GM19452 (cell line): ENCODE measurements around the gene RASD2.

Experiments used
- ATAC-seq: cut with Tn5 transposase; IDR thresholded peaks from one replicate; pipeline ENCODE4 v1.9.1; 2021; ENCODE audit not compliant: unreplicated experiment

RASD2 gene

GRCh38 chr22:35517769-35518530 is 22.7 kb upstream of the RASD2 start:
- ATAC-seq, result no peak

DNA sequence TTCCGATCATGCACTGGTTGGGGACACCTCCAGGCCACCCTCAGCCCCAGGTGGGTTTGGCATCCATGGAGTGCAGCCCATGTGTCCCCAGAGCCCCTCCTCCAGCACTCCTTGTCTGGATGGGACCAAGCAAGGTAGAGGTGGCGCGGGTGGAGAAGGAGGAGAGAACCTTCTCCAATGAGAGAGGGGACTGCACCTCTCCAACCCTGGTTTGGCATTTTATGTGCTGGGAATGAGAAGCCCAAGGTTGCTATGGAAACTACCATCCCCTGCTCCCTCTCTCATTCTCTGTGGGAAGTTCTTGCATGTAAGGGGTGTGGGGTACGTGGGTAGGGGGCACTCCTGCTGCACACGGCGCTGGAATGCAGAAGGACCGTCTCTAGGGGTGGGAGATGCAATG is 21.8 kb upstream of the RASD2 start:
- no peak for ATAC-seq

GRCh38 chr22:35519306-35520000 is 21.2 kb upstream of the RASD2 start:
- no peak for ATAC-seq

DNA sequence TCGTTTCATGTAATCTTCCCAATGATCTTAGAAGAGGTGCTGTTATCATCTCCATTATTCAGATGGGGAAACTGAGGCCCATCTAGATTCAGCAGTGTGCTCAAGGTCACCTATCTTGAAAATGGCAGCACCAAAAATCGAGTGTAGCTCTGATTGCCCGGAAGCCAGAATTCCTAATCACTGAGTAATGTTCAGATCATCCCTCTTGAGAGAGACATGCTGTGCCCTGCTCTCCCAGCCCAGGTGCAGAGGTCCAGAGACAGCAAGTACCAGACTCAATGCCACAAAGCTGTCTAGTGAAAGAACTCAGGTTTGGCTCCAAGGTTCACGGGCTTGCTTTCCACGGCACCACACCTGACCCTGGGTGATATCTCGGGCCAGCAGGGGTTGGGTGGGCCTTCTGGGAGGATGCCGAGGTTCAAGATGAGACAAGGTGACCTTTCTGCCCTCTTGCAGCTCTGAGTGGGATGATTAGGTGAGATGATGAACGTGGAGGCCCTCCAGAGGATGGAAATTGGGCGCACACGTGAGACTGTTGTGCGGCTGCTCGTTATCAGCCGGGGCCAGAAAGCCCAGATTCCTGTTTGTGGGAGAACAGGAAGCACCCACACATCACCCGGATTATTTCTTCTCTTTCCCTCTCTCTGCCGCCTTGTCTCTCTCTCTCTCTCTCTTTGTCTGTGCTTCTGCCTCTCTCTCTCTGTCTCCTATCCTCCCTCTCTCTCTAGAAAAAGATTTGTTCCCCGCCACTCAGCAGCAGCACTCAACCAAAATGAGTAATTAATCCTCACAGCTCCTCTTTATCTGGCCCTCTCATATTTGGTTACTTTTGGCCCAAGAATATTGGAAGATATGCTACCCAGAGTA is 19.0 kb upstream of the RASD2 start:
- ATAC-seq, result no peak

GRCh38 chr22:35522225-35523149 is 18.1 kb upstream of the RASD2 start:
- ATAC-seq, result no peak

DNA sequence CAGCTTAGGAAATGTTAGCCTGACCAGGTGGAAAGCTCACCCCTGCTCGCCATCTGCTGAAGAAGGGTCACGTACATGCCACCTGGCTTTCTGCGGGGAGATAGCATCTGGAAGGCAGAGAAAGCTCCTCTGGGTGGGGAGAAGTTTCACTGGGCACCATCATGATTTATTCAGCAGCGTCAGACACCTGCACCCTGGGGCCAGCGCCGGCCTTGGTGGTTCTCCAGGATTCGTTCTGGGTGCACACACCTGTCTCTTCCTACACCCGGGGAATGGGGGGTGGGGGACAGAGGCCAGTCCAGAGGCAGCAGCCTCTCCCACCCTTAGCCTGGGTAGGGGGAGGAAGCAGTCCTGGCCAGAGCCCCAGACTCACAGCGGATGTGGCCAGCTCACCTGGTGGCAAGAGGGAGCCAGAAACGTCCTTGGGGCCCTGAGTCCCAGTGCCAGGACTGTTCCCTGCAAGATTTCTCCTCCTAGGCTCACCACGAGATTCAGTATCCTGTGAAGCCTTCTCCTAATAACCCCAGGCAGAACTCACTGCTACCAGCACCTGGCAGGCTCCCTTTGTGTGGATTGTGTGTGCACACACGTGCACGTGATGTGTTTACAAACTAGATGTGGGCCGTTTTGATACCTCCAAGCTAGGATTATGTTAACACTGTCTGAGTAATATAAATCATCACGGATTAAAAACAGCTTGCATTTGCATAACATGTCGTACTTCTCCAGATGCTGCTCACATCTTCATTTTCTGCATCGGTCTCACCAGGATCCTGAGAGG is 17.3 kb upstream of the RASD2 start:
- no peak for ATAC-seq

GRCh38 chr22:35524966-35525686 is 15.5 kb upstream of the RASD2 start:
- no peak for ATAC-seq

- no peak for ATAC-seq
These were observed 14.8 kb upstream of the RASD2 start for GRCh38 chr22:35525687-35526332.

- no peak for ATAC-seq
These were observed 14.2 kb upstream of the RASD2 start for GRCh38 chr22:35526333-35526979.

GRCh38 chr22:35528927-35529326 is 11.7 kb upstream of the RASD2 start:
- ATAC-seq, result no peak

DNA sequence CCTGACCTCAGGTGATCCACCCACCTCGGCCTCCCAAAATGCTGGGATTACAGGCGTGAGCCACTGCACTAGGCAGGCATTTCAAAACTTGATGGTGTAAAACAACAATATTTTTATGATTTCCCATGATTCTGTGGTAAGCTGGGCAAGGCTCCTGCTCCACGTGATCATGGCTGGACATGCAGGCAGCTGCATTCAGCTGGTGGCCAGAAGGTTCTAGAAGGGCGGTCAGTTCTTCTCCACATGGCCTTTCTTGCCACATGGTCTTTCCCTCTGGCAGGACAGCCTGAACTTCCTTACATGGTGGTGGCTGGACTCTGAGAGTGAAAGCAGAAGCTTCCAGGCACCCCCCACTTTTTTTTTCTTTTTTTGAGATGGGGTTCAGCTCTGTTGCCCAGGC is 9.9 kb upstream of the RASD2 start:
- no peak for ATAC-seq

DNA sequence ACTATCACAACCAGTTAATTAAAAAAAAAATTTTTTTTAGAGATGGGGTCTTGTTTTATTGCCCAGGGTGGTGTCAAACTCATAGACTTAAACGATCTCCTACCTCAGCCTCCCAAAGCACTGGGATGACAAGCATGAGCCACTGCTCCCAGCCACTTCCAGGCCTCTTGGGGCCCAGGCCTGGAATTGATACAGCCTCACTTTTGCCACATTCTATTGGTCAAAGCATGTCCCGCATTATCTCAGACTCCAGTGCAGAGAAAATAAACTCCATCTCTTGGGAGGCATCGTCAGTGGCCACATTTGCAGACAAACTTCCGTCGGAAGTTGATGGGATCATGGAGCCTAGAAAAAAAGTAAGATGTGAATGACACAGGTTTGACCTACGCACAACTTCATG is 9.4 kb upstream of the RASD2 start:
- ATAC-seq, result no peak

- no peak for ATAC-seq
These were observed 9.0 kb upstream of the RASD2 start for GRCh38 chr22:35531676-35532075.

- no peak for ATAC-seq
These were observed 7.1 kb upstream of the RASD2 start for GRCh38 chr22:35533365-35534029.

DNA sequence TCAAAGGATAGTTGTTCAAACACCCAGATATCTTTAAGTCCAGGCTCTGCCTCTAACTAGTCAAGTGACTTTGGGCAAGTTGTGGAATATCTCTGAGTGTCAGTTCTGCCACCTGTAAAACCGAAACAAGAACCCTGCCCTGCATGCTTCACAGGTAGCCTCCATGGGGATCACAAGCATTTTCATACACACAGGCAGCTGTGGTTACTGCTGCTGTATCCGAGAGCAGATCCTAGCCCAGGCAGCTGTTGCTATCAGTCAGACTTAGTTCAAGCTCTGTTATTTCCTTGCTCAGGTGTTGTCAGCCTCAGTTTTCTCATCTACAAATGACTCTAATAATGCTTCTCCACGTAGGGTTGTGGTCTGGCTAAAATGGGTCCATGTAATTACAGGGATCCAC is 6.5 kb upstream of the RASD2 start:
- no peak for ATAC-seq

- ATAC-seq, result no peak
These were observed 3.4 kb upstream of the RASD2 start for GRCh38 chr22:35537232-35537631.

GRCh38 chr22:35538801-35539321 is 1.8 kb upstream of the RASD2 start:
- no peak for ATAC-seq
